KOPT-K1 (cell line): Measurements from ENCODE around the gene PRPF39.
"Not testable (repeated sequence)": the region's sequence is repeated elsewhere in the genome, so short reads cannot be mapped to it uniquely, and the experiment has no call there.

ENCODE experiments used
- H3K27ac ChIP-seq: fragments of 200-600 bp; sonication (generic); 2 replicates; pipeline ENCODE4 v1.5.1; 2016; ENCODE audit warnings: antibody characterized with exemption, mild to moderate bottlenecking, low read depth, low read length; ENCODE audit not compliant: poor library complexity, severe bottlenecking
- H3K36me3 ChIP-seq: fragments of 200-600 bp; sonication (generic); 2 replicates; pipeline ENCODE4 v1.5.1; 2017; ENCODE audit warnings: antibody characterized with exemption, mild to moderate bottlenecking, low read length, moderate library complexity; ENCODE audit not compliant: insufficient read depth
- H3K9me3 ChIP-seq: fragments of 200-600 bp; sonication (generic); 2 replicates; pipeline ENCODE4 v1.5.1; 2017; ENCODE audit warnings: antibody characterized with exemption, low read length, mild to moderate bottlenecking; ENCODE audit not compliant: insufficient read depth, poor library complexity, severe bottlenecking

The PRPF39 gene

GRCh38 chr14:45140661-45141187 lies 56.8 kb downstream of the PRPF39 start:
- H3K27ac ChIP-seq = no peak overlapping the region
- H3K9me3 ChIP-seq = no peaks in the 10 kb centered on the region
- H3K36me3 ChIP-seq = peaks cover 20% of the 10 kb centered on the region

GRCh38 chr14:45142083-45142482 lies 58.2 kb downstream of the PRPF39 start:
- not testable (repeated sequence) for H3K9me3 ChIP-seq, H3K27ac ChIP-seq
- peaks cover 20% of the 10 kb centered on the region for H3K36me3 ChIP-seq

GRCh38 chr14:45144658-45145057 lies 60.7 kb downstream of the PRPF39 start:
- no peak overlapping the region for H3K27ac ChIP-seq
- H3K9me3 ChIP-seq = no peaks in the 10 kb centered on the region
- peaks cover 26% of the 10 kb centered on the region for H3K36me3 ChIP-seq

GRCh38 chr14:45145214-45145613 lies 61.3 kb downstream of the PRPF39 start:
- Histone ChIP-seq H3K9me3 (no peaks in the 10 kb centered on the region), H3K36me3 (peaks cover 29% of the 10 kb centered on the region), H3K27ac (no peak overlapping the region)

GRCh38 chr14:45149602-45150001 lies 65.7 kb downstream of the PRPF39 start:
- Histone ChIP-seq H3K9me3 (no peaks in the 10 kb centered on the region), H3K36me3 (peaks cover 37% of the 10 kb centered on the region), H3K27ac (no peak overlapping the region)

- peaks cover 32% of the 10 kb centered on the region for H3K36me3 ChIP-seq
- H3K9me3 ChIP-seq = no peaks in the 10 kb centered on the region
- H3K27ac ChIP-seq = no peak overlapping the region
These were observed 66.5 kb downstream of the PRPF39 start for GRCh38 chr14:45150386-45150890.

GRCh38 chr14:45156067-45156466 lies 72.2 kb downstream of the PRPF39 start:
- Histone ChIP-seq H3K27ac (no peak overlapping the region), H3K36me3 (peaks cover 47% of the 10 kb centered on the region), H3K9me3 (no peaks in the 10 kb centered on the region)
